SU-DHL-6 (cell line): Measurements from ENCODE around the gene ABHD17A.

Experiments
- H2AFZ ChIP-seq: fragments of 200-600 bp; sonication (generic); 2 replicates; pipeline ENCODE4 v1.6.1; 2014; ENCODE audit warnings: low read depth, mild to moderate bottlenecking, moderate library complexity, mixed read lengths, antibody characterized with exemption, low read length; ENCODE audit not compliant: severe bottlenecking
- H3F3A ChIP-seq: fragments of 200-600 bp; shearing (Covaris generic); 2 replicates; pipeline ENCODE4 v1.6.0; 2016; ENCODE audit warnings: antibody characterized with exemption, mild to moderate bottlenecking; ENCODE audit not compliant: insufficient read depth
- H3K27ac ChIP-seq: fragments of 200-600 bp; sonication (generic); 2 replicates; pipeline ENCODE4 v1.5.1; 2016; ENCODE audit warnings: low read depth, mild to moderate bottlenecking, low read length, moderate library complexity, mixed read lengths
- H3K27me3 ChIP-seq: fragments of 200-600 bp; sonication (generic), shearing (Covaris generic); 2 replicates; pipeline ENCODE4 v1.6.0; 2014; ENCODE audit warnings: mild to moderate bottlenecking, low read length
- H3K36me3 ChIP-seq: fragments of 200-600 bp; sonication (generic); 2 replicates; pipeline ENCODE4 v1.6.1; 2014; ENCODE audit warnings: mild to moderate bottlenecking, low read length, mixed read lengths
- H3K4me2 ChIP-seq: fragments of 300-600, 200-600 bp; shearing (Covaris generic), sonication (generic); 2 replicates; pipeline ENCODE4 v1.6.0; 2014; ENCODE audit warnings: low read length, low read depth, mild to moderate bottlenecking; ENCODE audit not compliant: poor library complexity, severe bottlenecking
- H3K4me3 ChIP-seq: fragments of 200-600 bp; sonication (generic); 2 replicates; pipeline ENCODE4 v1.5.1; 2014; ENCODE audit warnings: antibody characterized with exemption, low read length, mild to moderate bottlenecking, mixed read lengths; ENCODE audit not compliant: insufficient read depth, poor library complexity, severe bottlenecking
- H3K79me2 ChIP-seq: fragments of 200-600 bp; sonication (generic); 2 replicates; pipeline ENCODE4 v1.6.1; 2014; ENCODE audit warnings: mild to moderate bottlenecking, low read length, moderate library complexity; ENCODE audit not compliant: insufficient read depth
- H3K9ac ChIP-seq: fragments of 200-600 bp; sonication (generic); 2 replicates; pipeline ENCODE4 v1.7.0; 2014; ENCODE audit warnings: mild to moderate bottlenecking, low read length
- H3K9me2 ChIP-seq: fragments of 200-600 bp; sonication (generic); replicated peaks from 2 replicates; pipeline ENCODE4 v1.6.1; 2014; ENCODE audit warnings: low read length; ENCODE audit not compliant: insufficient read depth
- H3K9me3 ChIP-seq: fragments of 200-600 bp; sonication (generic); 2 replicates; pipeline ENCODE4 v1.6.1; 2014; ENCODE audit warnings: low read length, mixed read lengths; ENCODE audit not compliant: insufficient read depth
- H4K20me1 ChIP-seq: fragments of 200-600 bp; sonication (generic); 2 replicates; pipeline ENCODE4 v1.6.1; 2014; ENCODE audit warnings: low read depth, mild to moderate bottlenecking, antibody characterized with exemption, low read length, moderate library complexity, mixed read lengths
- EZH2phosphoT487 ChIP-seq: fragments of 200-600 bp; sonication (generic), shearing (Covaris generic); conservative IDR thresholded peaks from 2 replicates; pipeline ENCODE4 v1.6.1; 2018; ENCODE audit warnings: mild to moderate bottlenecking, antibody characterized with exemption, low read length, moderate library complexity, mixed read lengths
- TF ChIP-seq, protein P1 (sequence below): fragments of 200-600 bp; sonication (generic); IDR thresholded peaks from one replicate; pipeline ENCODE4 v1.5.1; 2017; ENCODE audit warnings: antibody characterized with exemption, mild to moderate bottlenecking, low read length, moderate library complexity; ENCODE audit not compliant: insufficient read depth, poor library complexity, severe bottlenecking

The ABHD17A gene

DNA sequence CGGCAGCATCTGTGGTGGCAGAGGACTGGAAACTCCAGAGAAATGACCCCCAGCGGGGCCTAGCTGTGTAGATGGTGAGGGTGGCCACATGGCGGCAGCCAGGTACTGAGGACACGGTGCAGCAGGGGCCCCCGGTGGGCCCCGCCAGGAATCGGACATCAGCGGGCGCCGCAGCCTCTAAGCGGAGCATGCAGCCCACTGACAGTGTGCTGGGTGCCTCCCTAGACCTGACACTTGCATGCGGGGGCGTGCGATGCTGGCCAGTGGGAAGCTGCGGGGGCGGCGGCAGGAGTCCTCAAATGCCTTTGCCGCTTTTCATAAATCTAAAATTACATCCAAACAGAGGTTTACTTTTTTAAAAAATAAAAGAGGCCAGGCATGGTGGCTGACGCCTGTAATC lies 36.0 kb upstream of the ABHD17A start:
- no peak overlapping the region for H3K4me2 ChIP-seq
- no peak overlapping the region for H3K9ac ChIP-seq
- TF ChIP-seq, protein P1, sequence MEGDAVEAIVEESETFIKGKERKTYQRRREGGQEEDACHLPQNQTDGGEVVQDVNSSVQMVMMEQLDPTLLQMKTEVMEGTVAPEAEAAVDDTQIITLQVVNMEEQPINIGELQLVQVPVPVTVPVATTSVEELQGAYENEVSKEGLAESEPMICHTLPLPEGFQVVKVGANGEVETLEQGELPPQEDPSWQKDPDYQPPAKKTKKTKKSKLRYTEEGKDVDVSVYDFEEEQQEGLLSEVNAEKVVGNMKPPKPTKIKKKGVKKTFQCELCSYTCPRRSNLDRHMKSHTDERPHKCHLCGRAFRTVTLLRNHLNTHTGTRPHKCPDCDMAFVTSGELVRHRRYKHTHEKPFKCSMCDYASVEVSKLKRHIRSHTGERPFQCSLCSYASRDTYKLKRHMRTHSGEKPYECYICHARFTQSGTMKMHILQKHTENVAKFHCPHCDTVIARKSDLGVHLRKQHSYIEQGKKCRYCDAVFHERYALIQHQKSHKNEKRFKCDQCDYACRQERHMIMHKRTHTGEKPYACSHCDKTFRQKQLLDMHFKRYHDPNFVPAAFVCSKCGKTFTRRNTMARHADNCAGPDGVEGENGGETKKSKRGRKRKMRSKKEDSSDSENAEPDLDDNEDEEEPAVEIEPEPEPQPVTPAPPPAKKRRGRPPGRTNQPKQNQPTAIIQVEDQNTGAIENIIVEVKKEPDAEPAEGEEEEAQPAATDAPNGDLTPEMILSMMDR: no peak
- TF ChIP-seq EZH2phosphoT487: no peak
- H3K36me3 ChIP-seq: no peaks in the 10 kb centered on the region
- no peaks in the 10 kb centered on the region for H3K9me2 ChIP-seq
- no peak overlapping the region for H3K27ac ChIP-seq
- no peaks in the 10 kb centered on the region for H3K9me3 ChIP-seq
- no peak overlapping the region for H2AFZ ChIP-seq
- no peaks in the 10 kb centered on the region for H4K20me1 ChIP-seq
- no peak overlapping the region for H3K4me3 ChIP-seq
- no peaks in the 10 kb centered on the region for H3K79me2 ChIP-seq
- H3F3A ChIP-seq: no peaks in the 10 kb centered on the region
- no peaks in the 10 kb centered on the region for H3K27me3 ChIP-seq

DNA sequence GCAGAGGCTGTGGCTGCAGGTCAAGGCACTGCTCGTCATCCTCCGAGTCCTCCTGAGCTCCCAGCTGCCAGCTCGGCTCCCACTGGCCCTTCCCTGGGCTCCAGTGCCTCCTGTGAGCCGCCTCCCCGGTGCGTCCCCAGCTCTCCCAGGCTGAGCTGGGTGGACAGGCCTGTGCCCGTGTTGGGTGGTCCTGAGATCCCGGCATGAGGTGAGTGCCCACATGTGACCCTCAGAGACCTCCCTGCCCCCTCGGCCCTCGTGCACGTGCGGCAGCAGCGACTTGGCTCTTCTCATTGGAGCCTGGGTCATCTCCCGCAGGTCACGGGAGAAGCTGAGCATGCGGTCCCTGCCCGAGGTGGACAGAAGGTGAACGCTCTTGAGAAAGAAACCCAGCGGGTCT lies 35.3 kb upstream of the ABHD17A start:
- H3K9me3 ChIP-seq: no peaks in the 10 kb centered on the region
- no peaks in the 10 kb centered on the region for H3F3A ChIP-seq
- H3K4me2 ChIP-seq: no peak overlapping the region
- no peak overlapping the region for H3K9ac ChIP-seq
- H3K27ac ChIP-seq: no peak overlapping the region
- H4K20me1 ChIP-seq: no peaks in the 10 kb centered on the region
- H3K27me3 ChIP-seq: no peaks in the 10 kb centered on the region
- no peaks in the 10 kb centered on the region for H3K36me3 ChIP-seq
- H3K79me2 ChIP-seq: no peaks in the 10 kb centered on the region
- TF ChIP-seq, protein P1: no peak
- TF ChIP-seq EZH2phosphoT487: no peak
- no peak overlapping the region for H3K4me3 ChIP-seq
- H2AFZ ChIP-seq: no peak overlapping the region
- no peaks in the 10 kb centered on the region for H3K9me2 ChIP-seq

DNA sequence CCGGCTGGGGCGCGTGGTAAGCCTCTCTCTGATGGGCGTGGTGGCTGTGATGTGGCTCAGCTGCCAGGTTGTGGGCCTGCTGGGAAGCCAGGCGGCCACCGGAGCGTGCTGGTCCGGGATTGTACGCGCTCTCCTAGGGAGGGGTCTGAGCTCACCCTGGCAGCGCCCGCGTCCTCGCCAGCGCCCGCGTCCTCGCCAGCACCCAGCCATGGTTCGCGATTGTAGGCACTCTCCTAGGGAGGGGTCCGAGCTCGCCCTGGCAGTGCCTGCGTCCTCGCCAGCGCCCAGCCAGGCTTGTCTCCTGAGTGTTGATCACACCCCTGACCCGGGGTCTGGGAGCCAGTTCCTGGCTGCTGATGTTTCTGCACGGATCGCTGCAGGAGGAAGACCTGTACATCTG lies 33.7 kb upstream of the ABHD17A start:
- TF ChIP-seq, protein P1: no peak
- TF ChIP-seq EZH2phosphoT487: no peak
- H3K9ac ChIP-seq: no peak overlapping the region
- 0 out of 2 replicates have a peak, but pooled peaks cover under 1% of the 10 kb centered on the region for H3K79me2 ChIP-seq
- H3F3A ChIP-seq: no peaks in the 10 kb centered on the region
- H3K27me3 ChIP-seq: no peaks in the 10 kb centered on the region
- H3K4me3 ChIP-seq: no peak overlapping the region
- no peak overlapping the region for H2AFZ ChIP-seq
- H3K9me3 ChIP-seq: no peaks in the 10 kb centered on the region
- H3K9me2 ChIP-seq: no peaks in the 10 kb centered on the region
- no peaks in the 10 kb centered on the region for H3K36me3 ChIP-seq
- H3K4me2 ChIP-seq: no peak overlapping the region
- no peaks in the 10 kb centered on the region for H4K20me1 ChIP-seq
- H3K27ac ChIP-seq: no peak overlapping the region

DNA sequence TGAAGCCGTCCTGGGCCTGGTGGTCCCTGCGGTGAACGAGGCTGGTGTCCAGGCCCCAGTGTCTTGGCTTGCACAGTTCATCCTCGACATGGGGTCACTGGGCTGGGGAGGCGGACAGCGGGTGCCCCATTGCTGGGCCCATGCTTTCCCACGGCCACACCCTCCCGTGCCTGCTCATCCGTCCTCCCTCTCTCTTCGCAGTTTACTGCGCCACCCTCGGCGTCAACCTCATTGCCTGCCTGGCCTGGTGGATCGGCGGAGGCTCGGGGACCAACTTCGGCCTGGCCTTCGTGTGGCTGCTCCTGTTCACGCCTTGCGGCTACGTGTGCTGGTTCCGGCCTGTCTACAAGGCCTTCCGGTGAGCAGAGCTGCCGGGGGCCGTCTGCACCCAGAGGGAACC lies 32.6 kb upstream of the ABHD17A start:
- Histone ChIP-seq H3K27me3 (no peaks in the 10 kb centered on the region), H4K20me1 (no peaks in the 10 kb centered on the region), H3K27ac (no peak overlapping the region), H2AFZ (no peak overlapping the region), H3K9me2 (no peaks in the 10 kb centered on the region), H3K4me2 (no peak overlapping the region), H3K36me3 (no peaks in the 10 kb centered on the region), H3K9me3 (no peaks in the 10 kb centered on the region), H3K4me3 (no peak overlapping the region), H3F3A (no peaks in the 10 kb centered on the region), H3K9ac (no peak overlapping the region), H3K79me2 (peaks cover 8% of the 10 kb centered on the region)
- no peak for TF ChIP-seq EZH2phosphoT487
- TF ChIP-seq, protein P1: no peak
